Measurements from ENCODE around the gene TMED10. TPM values are rescaled to one million over a fixed set of nuclear protein-coding genes. Genes with fewer than 3 reads are reported as not detected.

The TMED10 gene
- total RNA-seq, 4 donors from 2014 or later: 289 to 559 (median 388) TPM

DNA sequence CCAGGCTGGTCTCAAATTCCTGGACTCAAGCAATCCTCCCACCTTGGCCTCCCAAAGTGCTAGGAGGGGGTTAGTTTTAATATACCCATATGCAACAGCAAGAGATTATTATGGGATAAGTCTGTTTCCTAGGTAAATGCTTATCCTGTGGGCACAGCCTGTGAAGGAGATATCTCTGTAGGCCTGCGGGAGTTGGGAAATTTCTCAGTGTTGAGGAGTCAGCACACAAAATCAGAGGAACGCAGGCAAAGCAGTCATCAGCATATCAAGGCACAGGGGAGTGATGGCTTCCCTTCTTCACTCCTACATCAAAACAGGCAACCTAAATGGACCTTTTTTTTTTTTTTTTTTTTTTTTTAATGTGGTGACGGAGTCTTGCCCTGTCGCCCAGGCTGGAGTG, 20.9 kb upstream of the TMED10 start:
- Histone ChIP-seq H3K27me3 (no peaks in the 10 kb centered on the region), H3K4me1 (peaks cover 32 to 33% of the 10 kb centered on the region in 2 donors), H3K9me3 (no peaks in the 10 kb centered on the region), H3K27ac (no peak overlapping the region), H3K4me3 (replicated peaks in 1 of 3) (no peak overlapping the region), H3K36me3 (no peaks in the 10 kb centered on the region)
- intact Hi-C loops (cut with DNase I): no loop called here
- TF ChIP-seq, protein P1, sequence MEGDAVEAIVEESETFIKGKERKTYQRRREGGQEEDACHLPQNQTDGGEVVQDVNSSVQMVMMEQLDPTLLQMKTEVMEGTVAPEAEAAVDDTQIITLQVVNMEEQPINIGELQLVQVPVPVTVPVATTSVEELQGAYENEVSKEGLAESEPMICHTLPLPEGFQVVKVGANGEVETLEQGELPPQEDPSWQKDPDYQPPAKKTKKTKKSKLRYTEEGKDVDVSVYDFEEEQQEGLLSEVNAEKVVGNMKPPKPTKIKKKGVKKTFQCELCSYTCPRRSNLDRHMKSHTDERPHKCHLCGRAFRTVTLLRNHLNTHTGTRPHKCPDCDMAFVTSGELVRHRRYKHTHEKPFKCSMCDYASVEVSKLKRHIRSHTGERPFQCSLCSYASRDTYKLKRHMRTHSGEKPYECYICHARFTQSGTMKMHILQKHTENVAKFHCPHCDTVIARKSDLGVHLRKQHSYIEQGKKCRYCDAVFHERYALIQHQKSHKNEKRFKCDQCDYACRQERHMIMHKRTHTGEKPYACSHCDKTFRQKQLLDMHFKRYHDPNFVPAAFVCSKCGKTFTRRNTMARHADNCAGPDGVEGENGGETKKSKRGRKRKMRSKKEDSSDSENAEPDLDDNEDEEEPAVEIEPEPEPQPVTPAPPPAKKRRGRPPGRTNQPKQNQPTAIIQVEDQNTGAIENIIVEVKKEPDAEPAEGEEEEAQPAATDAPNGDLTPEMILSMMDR (IDR thresholded peaks at IDR 0.05): no peak
- TF ChIP-seq POLR2A (IDR thresholded peaks at IDR 0.05): no peak
- 96 to 99% methylated on average over 4 of the region's 4 CpGs for WGBS, 2 donors
- no peak for DNase-seq

DNA sequence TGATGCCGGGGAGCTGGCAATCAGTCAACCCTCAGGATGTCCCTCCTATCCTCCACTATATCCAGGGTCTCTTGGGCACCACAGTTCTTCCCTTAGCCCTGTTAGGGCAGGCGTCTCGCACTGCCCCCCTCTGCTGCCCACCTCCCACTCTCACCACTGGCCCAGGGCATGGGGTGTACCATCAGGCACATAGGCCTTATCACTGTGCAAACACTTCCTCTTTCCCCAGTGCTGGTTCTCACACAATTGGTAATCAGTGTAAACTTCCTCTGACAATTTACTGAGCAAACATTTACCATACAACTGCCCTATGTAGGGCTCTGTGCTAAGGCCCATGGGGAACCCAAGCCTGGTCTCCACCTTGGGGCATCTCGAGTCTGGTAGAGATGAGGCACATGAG, 20.1 kb upstream of the TMED10 start:
- WGBS, 2 donors: 59 to 87% methylated on average over 4 of the region's 4 CpGs
- no peak overlapping the region for H3K4me3 ChIP-seq (replicated peaks in 1 of 3)
- no peaks in the 10 kb centered on the region for H3K9me3 ChIP-seq
- DNase-seq: no peak
- no peaks in the 10 kb centered on the region for H3K36me3 ChIP-seq
- H3K4me1 ChIP-seq: peaks cover 32 to 33% of the 10 kb centered on the region in 2 donors
- intact Hi-C loops (cut with DNase I): no loop called here
- H3K27ac ChIP-seq: no peak overlapping the region
- H3K27me3 ChIP-seq: no peaks in the 10 kb centered on the region
- TF ChIP-seq POLR2A (IDR thresholded peaks at IDR 0.05): no peak

DNA sequence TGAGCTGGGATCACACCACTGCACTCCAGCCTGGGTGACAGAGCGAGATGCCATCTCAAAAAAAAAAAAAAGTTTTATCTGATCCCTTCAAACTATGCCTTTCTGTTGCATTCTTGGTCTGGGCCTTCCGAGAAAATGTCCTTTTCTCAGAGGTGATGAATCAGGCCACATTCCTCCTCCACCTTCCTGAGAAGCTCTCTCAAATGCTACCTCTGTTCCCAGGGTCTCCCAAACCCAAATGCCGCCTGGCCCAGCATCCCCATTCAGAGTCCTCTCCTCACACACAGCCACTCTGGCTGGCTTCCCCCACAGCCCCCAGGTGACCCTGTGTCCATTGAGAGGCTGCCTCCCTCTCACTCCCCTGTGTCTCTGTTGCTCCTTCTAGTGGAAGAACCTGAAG, 19.7 kb upstream of the TMED10 start:
- Histone ChIP-seq H3K4me3 (replicated peaks in 1 of 3) (no peak overlapping the region), H3K27ac (no peak overlapping the region), H3K27me3 (no peaks in the 10 kb centered on the region), H3K4me1 (peaks cover 30 to 32% of the 10 kb centered on the region in 2 donors), H3K36me3 (no peaks in the 10 kb centered on the region), H3K9me3 (no peaks in the 10 kb centered on the region)
- intact Hi-C loops (cut with DNase I): no loop called here
- 97 to 98% methylated on average over 3 of the region's 3 CpGs for WGBS, 2 donors
- TF ChIP-seq, protein P1 (IDR thresholded peaks at IDR 0.05): no peak
- TF ChIP-seq POLR2A (IDR thresholded peaks at IDR 0.05): no peak
- DNase-seq: no peak

DNA sequence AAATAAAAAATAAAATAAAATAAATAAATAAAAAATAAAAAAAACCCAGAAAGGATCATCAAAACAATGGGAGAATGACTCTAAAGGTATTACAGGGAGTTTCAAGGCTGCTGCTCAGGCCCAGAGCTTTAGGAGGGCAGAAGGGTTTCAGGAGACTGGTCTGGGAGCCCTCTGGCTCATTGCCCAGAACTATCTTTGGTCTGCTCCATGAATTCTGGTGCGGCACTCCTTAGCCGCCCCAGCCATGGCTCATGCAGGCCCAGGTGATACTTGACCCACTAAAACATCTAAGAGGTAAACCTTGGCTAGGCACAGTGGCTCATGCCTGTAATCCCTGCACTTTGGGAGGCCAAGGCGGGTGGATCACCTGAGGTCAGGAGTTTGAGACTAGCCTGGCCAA, 14.7 kb upstream of the TMED10 start:
- intact Hi-C loops (cut with DNase I): no loop called here
- no peak overlapping the region for H3K4me3 ChIP-seq (replicated peaks in 1 of 3)
- H3K27me3 ChIP-seq: no peaks in the 10 kb centered on the region
- peaks cover 5 to 14% of the 10 kb centered on the region in 2 donors for H3K4me1 ChIP-seq
- WGBS, 2 donors: 48 to 66% methylated on average over 3 of the region's 3 CpGs
- H3K27ac ChIP-seq: peak overlapping the region in 2 of 3 donors; percentile 7 to 56
- H3K9me3 ChIP-seq: no peaks in the 10 kb centered on the region
- H3K36me3 ChIP-seq: no peaks in the 10 kb centered on the region
- TF ChIP-seq, protein P1 (IDR thresholded peaks at IDR 0.05): no peak
- TF ChIP-seq POLR2A (IDR thresholded peaks at IDR 0.05): no peak
- DNase-seq: peak; percentile 82 to 86

DNA sequence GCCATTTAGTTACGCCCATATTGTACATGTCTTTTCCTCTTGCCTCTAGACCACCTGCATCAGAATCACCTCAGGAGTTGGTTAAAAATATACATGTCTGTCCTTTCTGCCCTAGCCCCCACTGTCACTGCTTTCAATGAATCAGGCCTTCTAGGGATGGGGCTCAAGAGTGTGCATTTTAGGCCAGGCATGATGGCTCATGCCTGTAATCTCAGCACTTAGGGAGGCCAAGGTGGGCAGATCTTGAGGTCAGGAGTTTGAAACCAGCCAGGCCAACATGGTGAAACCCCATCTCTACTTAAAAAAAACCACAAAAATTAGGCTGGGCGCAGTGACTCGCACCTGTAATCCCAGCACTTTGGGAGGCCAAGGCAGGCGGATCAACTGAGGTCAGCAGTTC, 13.6 kb upstream of the TMED10 start:
- intact Hi-C loops (cut with DNase I): no loop called here
- DNase-seq: no peak
- peak overlapping the region in 1 of 3 donors; percentile 7 for H3K27ac ChIP-seq
- TF ChIP-seq, protein P1 (IDR thresholded peaks at IDR 0.05): no peak
- TF ChIP-seq POLR2A (IDR thresholded peaks at IDR 0.05): no peak
- H3K4me3 ChIP-seq (replicated peaks in 1 of 3): no peak overlapping the region
- H3K4me1 ChIP-seq: peaks cover 5 to 16% of the 10 kb centered on the region in 2 donors
- 91 to 99% methylated on average over 4 of the region's 4 CpGs for WGBS, 2 donors
- no peaks in the 10 kb centered on the region for H3K9me3 ChIP-seq
- no peaks in the 10 kb centered on the region for H3K36me3 ChIP-seq
- H3K27me3 ChIP-seq: no peaks in the 10 kb centered on the region
